Measurements from ENCODE around the gene C19orf33.

GRCh38 chr19:38324431-38324830 lies 20.4 kb downstream of the C19orf33 start:
- TF ChIP-seq CTCF (IDR thresholded peaks at IDR 0.05) (no peak), POLR2AphosphoS5 (IDR thresholded peaks at IDR 0.05) (no peak), EP300 (IDR thresholded peaks at IDR 0.05) (no peak)
